Stimulated activated CD8-positive, alpha-beta memory T cell treated with anti-CD3 and anti-CD28 coated beads, Interleukin-15, amount 100 ng/mL, for 1 hour (primary cell): ENCODE results near the gene ACTC1.
"Not testable (repeated sequence)": the region's sequence is repeated elsewhere in the genome, so short reads cannot be mapped to it uniquely, and the experiment has no call there.

Source experiments
- DNase-seq: peaks from one replicate; pipeline ENCODE4 v3.0.0-alpha.2; 2020; ENCODE audit warnings: low read depth

The ACTC1 gene

GRCh38 chr15:34795267-34796081, at the start of gene ACTC1:
ACTC1 (minus strand) TSS chr15:34795549; CDS start chr15:34794808, 741 bp downstream.
- DNase-seq: no peak

DNA sequence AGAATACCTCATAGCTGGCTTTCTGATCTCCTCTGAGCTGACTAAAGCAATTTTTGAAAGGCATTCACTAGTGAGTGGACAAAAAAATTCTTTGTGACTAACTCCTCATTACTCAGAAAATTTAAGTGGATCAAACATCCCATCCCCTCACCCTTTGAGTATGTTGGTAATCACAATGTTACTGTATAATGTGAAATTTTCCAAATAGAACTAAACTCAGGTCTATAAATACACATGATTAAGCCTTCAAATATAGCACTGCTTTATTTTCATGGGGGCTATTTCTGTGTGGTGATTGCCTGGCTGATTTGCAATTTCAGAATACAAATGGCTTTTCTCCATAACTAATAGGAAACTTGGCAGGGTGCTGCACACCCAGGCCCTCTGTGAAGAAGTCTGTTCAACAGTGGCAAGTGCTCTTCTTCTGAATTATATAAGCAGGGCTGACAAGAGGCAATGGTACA, 45.9 kb upstream of the ACTC1 start:
- no peak for DNase-seq

GRCh38 chr15:34838282-34838681, 42.9 kb upstream of the ACTC1 start:
- DNase-seq: no peak

GRCh38 chr15:34837246-34838016, 42.1 kb upstream of the ACTC1 start:
- no peak for DNase-seq

DNA sequence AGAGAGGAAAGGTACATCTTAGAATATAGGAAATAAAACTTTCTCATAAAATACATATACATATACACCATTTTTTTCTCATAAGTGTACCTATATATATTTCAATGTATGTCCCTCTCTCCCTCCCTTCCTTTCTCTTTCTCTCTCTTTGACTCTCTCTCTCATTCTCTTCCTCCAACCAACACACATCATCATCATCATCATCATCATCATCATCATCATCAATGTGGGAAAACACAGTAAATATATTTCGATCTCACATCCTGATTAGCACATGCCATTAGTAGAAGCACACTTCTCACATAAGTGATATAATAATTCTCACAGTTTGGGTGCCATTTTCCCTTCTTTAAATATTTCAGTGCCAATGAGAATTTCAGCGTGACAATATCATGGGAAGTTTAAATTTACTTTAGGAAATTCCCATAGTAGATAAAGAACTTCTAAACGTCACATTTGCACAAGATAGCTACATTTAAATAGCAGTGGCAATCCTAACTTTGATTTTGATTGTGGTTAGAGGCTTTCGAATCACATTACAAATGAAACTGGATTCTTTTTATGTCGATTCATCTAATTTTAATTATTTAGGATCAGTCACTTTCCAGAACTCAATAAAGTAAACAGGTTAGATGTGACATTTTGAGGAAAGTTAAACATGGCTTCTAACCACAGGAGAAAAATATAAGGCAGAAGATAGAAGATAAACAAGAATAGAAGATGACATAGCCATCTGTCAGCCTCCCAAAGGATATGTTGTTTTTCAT, 33.0 kb upstream of the ACTC1 start:
- DNase-seq: no peak

DNA sequence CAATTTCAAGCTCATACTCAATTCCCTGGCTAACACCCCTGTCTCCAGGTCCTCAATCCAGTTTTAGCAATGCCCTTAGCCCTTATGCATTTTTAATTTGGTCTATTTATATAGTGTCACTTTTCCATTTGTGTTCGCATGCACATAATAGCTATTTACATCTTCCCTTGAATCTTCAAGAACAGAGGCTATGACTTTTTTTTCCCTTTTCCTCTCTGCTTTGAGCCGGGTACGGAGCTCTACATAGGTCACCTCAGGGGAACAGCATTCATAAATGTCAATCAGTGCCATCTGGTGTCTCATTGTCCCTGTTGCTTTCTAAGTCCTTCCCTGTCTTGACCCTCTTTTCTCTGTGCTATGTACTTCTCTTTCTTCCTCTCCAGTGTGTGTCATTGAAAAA, 26.5 kb upstream of the ACTC1 start:
- no peak for DNase-seq

GRCh38 chr15:34820110-34820509, 24.8 kb upstream of the ACTC1 start:
- DNase-seq: no peak

DNA sequence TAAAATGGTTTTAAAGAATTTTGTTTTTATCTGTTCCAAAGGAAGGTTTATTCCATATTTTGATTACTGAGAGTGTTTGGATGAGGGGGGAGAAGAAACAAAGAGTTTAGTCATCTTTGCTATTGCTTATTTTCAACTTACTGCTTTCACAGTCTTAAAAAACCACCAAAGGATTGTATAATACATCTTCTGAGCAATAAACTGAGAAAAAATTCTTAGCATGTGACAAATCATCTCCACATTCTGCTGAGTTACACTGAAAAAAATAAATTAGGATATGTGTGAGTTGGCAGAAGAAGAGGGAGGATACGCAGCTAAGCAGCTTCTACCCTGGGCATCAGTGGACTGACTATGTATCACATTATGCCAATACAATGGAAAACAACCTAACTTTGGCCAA, 23.2 kb upstream of the ACTC1 start:
- DNase-seq: no peak

DNA sequence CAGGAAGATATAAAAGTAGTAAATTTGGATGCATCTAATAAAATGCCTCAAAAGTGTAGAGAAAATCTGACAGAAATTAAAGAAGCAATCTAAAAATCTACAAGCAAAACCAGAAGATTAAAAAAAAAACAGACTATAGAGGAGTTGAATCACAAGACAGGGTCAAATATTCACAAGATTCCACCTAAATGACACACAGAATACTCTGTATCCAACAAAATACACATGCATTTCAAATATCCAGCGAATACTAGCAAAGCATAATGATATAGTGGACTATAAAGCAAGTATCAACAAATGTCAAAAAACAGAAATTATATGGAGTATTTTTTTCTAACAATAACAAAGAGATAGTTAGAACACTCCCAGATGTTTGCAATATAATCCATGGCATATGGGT, 20.5 kb upstream of the ACTC1 start:
- no peak for DNase-seq

DNA sequence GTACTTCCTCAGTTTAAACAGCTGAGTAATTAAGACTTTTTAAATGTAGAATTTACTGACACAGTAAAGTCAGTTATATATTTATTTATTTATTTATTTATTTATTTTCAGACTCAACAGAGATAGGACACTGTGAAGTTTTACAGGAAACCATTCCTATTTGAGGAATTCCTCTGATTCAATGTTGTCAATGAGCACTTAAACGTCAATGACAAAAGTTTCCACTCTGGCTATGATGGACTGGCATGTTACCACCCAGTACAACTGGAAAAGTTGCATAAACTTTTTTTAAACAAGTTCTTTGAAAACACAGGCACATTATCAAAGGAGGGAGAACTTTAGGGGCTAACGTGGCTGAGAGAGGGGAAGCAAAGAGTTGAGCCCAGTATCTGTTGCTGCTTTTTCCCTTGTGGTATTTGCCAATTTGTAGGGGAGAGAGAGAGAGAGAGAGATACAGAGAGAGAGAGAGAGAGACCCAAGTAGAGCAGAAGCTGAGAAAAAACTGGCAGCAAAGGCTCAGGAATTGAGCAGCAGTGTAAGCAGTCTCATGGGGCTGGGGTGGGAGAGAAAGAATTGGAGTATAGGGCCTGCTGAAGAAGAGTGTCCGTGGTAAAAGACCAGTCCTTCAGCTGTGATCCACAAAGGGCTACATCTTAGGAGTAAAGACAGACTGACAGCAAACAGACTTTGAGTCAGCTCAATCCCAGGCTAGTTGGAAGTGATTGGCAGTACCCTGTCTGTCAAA, 18.3 kb upstream of the ACTC1 start:
- no peak for DNase-seq

GRCh38 chr15:34812868-34813365, 17.6 kb upstream of the ACTC1 start:
- DNase-seq: not testable (repeated sequence)

DNA sequence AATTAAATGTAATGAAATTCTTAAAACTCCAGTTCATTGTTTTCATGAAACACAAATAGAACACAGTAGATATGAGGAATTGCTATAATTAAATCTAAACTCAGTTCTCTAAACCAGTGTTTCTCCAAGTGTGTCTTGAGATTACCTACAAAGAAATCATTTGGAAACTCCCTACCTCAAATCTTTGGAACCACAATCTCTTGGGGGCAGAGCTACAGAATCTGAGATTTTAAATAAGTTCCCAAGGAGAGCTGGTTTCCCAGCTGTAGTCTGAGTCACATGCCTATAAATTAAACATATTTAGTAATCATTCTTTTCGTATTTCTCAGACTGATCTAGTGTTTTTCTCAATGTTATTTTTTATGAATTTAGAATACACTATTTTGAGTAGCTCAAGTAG, 17.0 kb upstream of the ACTC1 start:
- DNase-seq: no peak

- DNase-seq: no peak
These were observed 15.2 kb upstream of the ACTC1 start for GRCh38 chr15:34810443-34811129.

DNA sequence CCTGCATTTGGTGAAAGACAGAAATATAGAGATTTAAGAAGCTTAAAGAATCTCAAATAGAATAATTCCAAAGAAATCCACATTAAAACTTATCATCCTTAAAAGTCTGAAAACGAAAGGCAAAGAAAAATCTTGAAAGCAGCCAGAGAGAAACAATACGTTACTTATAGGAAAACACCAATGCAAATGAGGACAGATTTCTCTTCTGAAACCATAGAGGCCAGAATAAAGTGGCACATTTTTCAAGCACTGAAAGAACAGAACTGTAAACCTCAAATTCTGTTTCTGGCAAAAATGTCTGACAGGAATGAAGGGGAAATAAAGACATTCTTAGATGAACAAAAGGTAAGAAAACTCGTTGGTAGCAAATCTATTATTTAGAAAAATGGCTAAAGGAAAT, 13.8 kb upstream of the ACTC1 start:
- no peak for DNase-seq

DNA sequence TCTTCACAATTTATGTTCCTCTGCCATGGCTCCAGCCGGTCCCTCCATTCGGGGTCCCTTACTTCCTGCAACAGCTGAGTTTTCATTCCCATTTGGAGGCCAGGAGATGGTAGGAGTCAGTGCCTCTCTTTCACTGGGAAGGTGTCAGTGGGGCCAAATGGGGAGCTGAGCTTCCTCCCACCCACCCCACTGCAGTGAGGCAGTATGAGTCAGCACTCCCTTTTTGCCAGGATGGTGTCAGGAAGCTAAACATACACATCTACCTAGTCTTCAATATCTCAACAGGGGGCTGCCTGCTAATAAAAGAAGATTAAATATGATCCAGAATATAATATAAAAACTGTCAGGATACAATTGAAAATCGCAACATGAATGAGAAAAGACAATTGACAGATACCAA, 12.7 kb upstream of the ACTC1 start:
- no peak for DNase-seq

GRCh38 chr15:34807241-34807640, 11.9 kb upstream of the ACTC1 start:
- not testable (repeated sequence) for DNase-seq

GRCh38 chr15:34804776-34805175, 9.4 kb upstream of the ACTC1 start:
- no peak for DNase-seq

- DNase-seq: no peak
These were observed 8.8 kb upstream of the ACTC1 start for GRCh38 chr15:34804113-34804512.

- no peak for DNase-seq
These were observed 7.7 kb upstream of the ACTC1 start for GRCh38 chr15:34802803-34803750.

DNA sequence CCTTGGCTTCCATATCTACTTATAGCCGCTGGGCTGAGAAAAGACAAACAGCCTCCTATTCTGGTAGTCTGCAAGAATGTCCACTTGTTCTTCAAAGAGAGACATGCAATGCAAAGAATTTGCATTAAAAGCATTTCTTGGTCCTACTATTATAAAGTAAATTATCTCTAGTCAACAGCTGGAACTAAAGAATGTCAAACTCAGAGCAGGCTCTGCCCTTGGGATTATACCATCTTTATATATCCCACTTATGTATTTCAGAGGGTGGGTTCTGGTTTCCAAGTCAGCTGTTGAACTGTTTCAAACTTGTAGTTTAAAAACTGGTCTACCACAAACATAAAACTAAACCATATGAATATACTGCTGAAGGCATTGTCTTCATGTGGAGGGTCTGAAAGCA, 7.0 kb upstream of the ACTC1 start:
- no peak for DNase-seq
